Loucy (cell line): Measurements from ENCODE around the gene CCL1.
A peak's percentile ranks its signal among the peaks of the same experiment; 100 is the strongest.

ENCODE experiments used
- H2AFZ ChIP-seq: fragments of 200-600 bp; sonication (generic); 2 replicates; pipeline ENCODE4 v1.6.0; 2016; ENCODE audit warnings: antibody characterized with exemption, mild to moderate bottlenecking, low read length, moderate library complexity
- H3F3A ChIP-seq: fragments of 200-600 bp; 2 replicates; pipeline ENCODE4 v1.6.0; 2016; ENCODE audit warnings: antibody characterized with exemption, low read depth, mild to moderate bottlenecking
- H3K27me3 ChIP-seq: fragments of 200-600 bp; sonication (generic); 2 replicates; pipeline ENCODE4 v1.6.1; 2014; ENCODE audit warnings: low read length, mild to moderate bottlenecking; ENCODE audit not compliant: insufficient read depth, poor library complexity, severe bottlenecking
- H3K36me3 ChIP-seq: fragments of 200-600 bp; sonication (generic); 2 replicates; pipeline ENCODE4 v1.6.1; 2016; ENCODE audit warnings: low read length; ENCODE audit not compliant: insufficient read depth
- H3K4me1 ChIP-seq: fragments of 200-600 bp; sonication (generic); 2 replicates; pipeline ENCODE4 v1.5.1; 2014; ENCODE audit warnings: low read length, mild to moderate bottlenecking; ENCODE audit not compliant: insufficient read depth, poor library complexity, severe bottlenecking
- H3K4me2 ChIP-seq: fragments of 200-600 bp; sonication (generic); 2 replicates; pipeline ENCODE4 v1.6.0; 2014; ENCODE audit warnings: antibody characterized with exemption, low read length, low read depth, mild to moderate bottlenecking; ENCODE audit not compliant: poor library complexity, severe bottlenecking
- H3K4me3 ChIP-seq: fragments of 200-600 bp; sonication (generic); 2 replicates; pipeline ENCODE4 v1.5.1; 2014; ENCODE audit warnings: low read length, mild to moderate bottlenecking, mixed read lengths; ENCODE audit not compliant: poor library complexity, severe bottlenecking
- H3K79me2 ChIP-seq: fragments of 200-600 bp; sonication (generic); 2 replicates; pipeline ENCODE4 v1.6.1; 2014; ENCODE audit warnings: low read length; ENCODE audit not compliant: insufficient read depth
- H3K9ac ChIP-seq: fragments of 200-600 bp; sonication (generic); 2 replicates; pipeline ENCODE4 v1.6.0; 2014; ENCODE audit warnings: mild to moderate bottlenecking, low read depth, low read length, moderate library complexity; ENCODE audit not compliant: poor library complexity, severe bottlenecking
- H3K9me2 ChIP-seq: fragments of 200-600 bp; sonication (generic); replicated peaks from 2 replicates; pipeline ENCODE4 v1.6.1; 2016; ENCODE audit warnings: low read depth, low read length, mixed read lengths
- H3K9me3 ChIP-seq: fragments of 200-600 bp; sonication (generic); 2 replicates; pipeline ENCODE4 v1.6.1; 2014; ENCODE audit warnings: mild to moderate bottlenecking, antibody characterized with exemption, low read length, low read depth; ENCODE audit not compliant: insufficient read depth
- H4K20me1 ChIP-seq: fragments of 200-600 bp; sonication (generic); 2 replicates; pipeline ENCODE4 v1.6.0; 2014; ENCODE audit warnings: antibody characterized with exemption, low read length, mild to moderate bottlenecking; ENCODE audit not compliant: insufficient read depth, poor library complexity, severe bottlenecking
- CTCF ChIP-seq: fragments of 200-600 bp; sonication (generic); conservative IDR thresholded peaks from 2 replicates; pipeline ENCODE4 v1.5.1; 2014; ENCODE audit warnings: mild to moderate bottlenecking, antibody characterized with exemption, low read length
- EZH2phosphoT487 ChIP-seq: fragments of 200-600 bp; IDR thresholded peaks from 2 replicates; pipeline ENCODE4 v1.6.1; 2018; ENCODE audit warnings: antibody characterized with exemption, mild to moderate bottlenecking, moderate library complexity, borderline replicate concordance

The CCL1 gene

GRCh38 chr17:34383216-34383615, 20.2 kb upstream of the CCL1 start:
- Histone ChIP-seq H2AFZ (peak overlapping the region; percentile 14; the same call in 1 of the 2 replicates), H3K9ac (peak overlapping the region; percentile 70)

GRCh38 chr17:34382621-34383124, 19.6 kb upstream of the CCL1 start:
- H3K79me2 ChIP-seq = no peaks in the 10 kb centered on the region
- H4K20me1 ChIP-seq = no peaks in the 10 kb centered on the region
- H3K27me3 ChIP-seq = no peaks in the 10 kb centered on the region
- peak overlapping the region; percentile 70 for H3K9ac ChIP-seq
- peaks cover 10% of the 10 kb centered on the region for H3F3A ChIP-seq
- H3K36me3 ChIP-seq = no peaks in the 10 kb centered on the region
- peaks cover 81% of the 10 kb centered on the region for H3K4me1 ChIP-seq
- peak overlapping the region; percentile 57 for H3K4me2 ChIP-seq
- TF ChIP-seq EZH2phosphoT487 = no peak
- peak; percentile 16 for TF ChIP-seq CTCF
- H3K9me3 ChIP-seq = no peaks in the 10 kb centered on the region
- peak overlapping the region; percentile 48 for H3K4me3 ChIP-seq
- peak overlapping the region; percentile 14 for H2AFZ ChIP-seq
- H3K9me2 ChIP-seq = no peaks in the 10 kb centered on the region

More at GRCh38 chr17:34383216-34383615, 20.2 kb upstream of the CCL1 start:
- Histone ChIP-seq H3K4me1 (peaks cover 87% of the 10 kb centered on the region), H3K9me3 (no peaks in the 10 kb centered on the region), H4K20me1 (no peaks in the 10 kb centered on the region), H3K4me3 (peak overlapping the region; percentile 48), H3K36me3 (no peaks in the 10 kb centered on the region), H3K79me2 (no peaks in the 10 kb centered on the region), H3K9me2 (no peaks in the 10 kb centered on the region), H3K27me3 (no peaks in the 10 kb centered on the region), H3K4me2 (peak overlapping the region; percentile 57), H3F3A (peaks cover 16% of the 10 kb centered on the region)
- TF ChIP-seq EZH2phosphoT487 (no peak), CTCF (no peak)

GRCh38 chr17:34379868-34380267, 16.8 kb upstream of the CCL1 start:
- H3K4me1 ChIP-seq = peaks cover 60% of the 10 kb centered on the region
- H3K79me2 ChIP-seq = no peaks in the 10 kb centered on the region
- no peak overlapping the region for H3K4me2 ChIP-seq
- H4K20me1 ChIP-seq = no peaks in the 10 kb centered on the region
- no peak for TF ChIP-seq EZH2phosphoT487
- no peaks in the 10 kb centered on the region for H3K9me3 ChIP-seq
- H3K27me3 ChIP-seq = no peaks in the 10 kb centered on the region
- H2AFZ ChIP-seq = no peak overlapping the region
- H3K9ac ChIP-seq = no peak overlapping the region
- no peak overlapping the region for H3K4me3 ChIP-seq
- no peaks in the 10 kb centered on the region for H3K36me3 ChIP-seq
- no peaks in the 10 kb centered on the region; the same call in 1 of the 2 replicates for H3F3A ChIP-seq
- H3K9me2 ChIP-seq = no peaks in the 10 kb centered on the region

- H3K36me3 ChIP-seq = no peaks in the 10 kb centered on the region
- H3K4me3 ChIP-seq = no peak overlapping the region
- TF ChIP-seq CTCF = no peak
- TF ChIP-seq EZH2phosphoT487 = no peak
- H4K20me1 ChIP-seq = no peaks in the 10 kb centered on the region
- no peak overlapping the region for H3K9ac ChIP-seq
- H3K4me1 ChIP-seq = peaks cover 48% of the 10 kb centered on the region
- H3K4me2 ChIP-seq = no peak overlapping the region
- no peaks in the 10 kb centered on the region for H3K27me3 ChIP-seq
- H3F3A ChIP-seq = no peaks in the 10 kb centered on the region; the same call in 1 of the 2 replicates
- H3K9me3 ChIP-seq = no peaks in the 10 kb centered on the region
- 0 out of 2 replicates have a peak overlapping the region, but pooled peaks have one; percentile 5 for H2AFZ ChIP-seq
- no peaks in the 10 kb centered on the region for H3K9me2 ChIP-seq
- no peaks in the 10 kb centered on the region for H3K79me2 ChIP-seq
Measured at GRCh38 chr17:34378664-34379101, 15.7 kb upstream of the CCL1 start.
